SK-N-SH treated with all-trans-retinoic acid at 6 μM for 48 hours (cell line): ENCODE results near the gene OPA3.

ENCODE experiments used
- ATAC-seq: fragments of 200-7000 bp; cut with Tn5 transposase; 3 replicates; pipeline ENCODE4 v1.9.1; 2020; ENCODE audit warnings: mild to moderate bottlenecking, moderate library complexity
- ARNTL ChIP-seq: fragments of 450-650 bp; formaldehyde crosslinking; IDR thresholded peaks from 2 replicates; pipeline ENCODE4 v1.5.0; 2020; ENCODE audit warnings: low read depth, mild to moderate bottlenecking, moderate library complexity, borderline replicate concordance
- BACH2 ChIP-seq: fragments of 250-450 bp; sonication (Bioruptor Pico); IDR thresholded peaks from 2 replicates; pipeline ENCODE4 v1.9.0; 2021; ENCODE audit warnings: mild to moderate bottlenecking, borderline replicate concordance
- CSDC2 ChIP-seq: fragments of 250-450 bp; sonication (Bioruptor Pico); IDR thresholded peaks from 2 replicates; pipeline ENCODE4 v1.5.0; 2020; ENCODE audit warnings: mild to moderate bottlenecking, moderate library complexity
- ESRRG ChIP-seq: fragments of 250-450 bp; sonication (Bioruptor Pico); IDR thresholded peaks from 2 replicates; pipeline ENCODE4 v1.6.1; 2021; ENCODE audit warnings: mild to moderate bottlenecking
- GLIS3 ChIP-seq: fragments of 250-450 bp; sonication (Bioruptor Pico); IDR thresholded peaks from 2 replicates; pipeline ENCODE4 v1.5.0; 2020; ENCODE audit warnings: mild to moderate bottlenecking, moderate library complexity
- ISL1 ChIP-seq: fragments of 250-450 bp; sonication (Bioruptor Pico); IDR thresholded peaks from 2 replicates; pipeline ENCODE4 v2.1.2; 2022; ENCODE audit warnings: mild to moderate bottlenecking, moderate library complexity
- OSR1 ChIP-seq: fragments of 250-450 bp; sonication (Bioruptor Pico); IDR thresholded peaks from 2 replicates; pipeline ENCODE4 v1.8.0; 2022; ENCODE audit warnings: moderate library complexity, mild to moderate bottlenecking, inconsistent platforms
- PATZ1 ChIP-seq: fragments of 250-450 bp; sonication (Bioruptor Pico); IDR thresholded peaks from 2 replicates; pipeline ENCODE4 v1.8.0; 2020; ENCODE audit warnings: mild to moderate bottlenecking, moderate library complexity, borderline replicate concordance
- POU6F1 ChIP-seq: fragments of 250-450 bp; sonication (Bioruptor Pico); IDR thresholded peaks from 2 replicates; pipeline ENCODE4 v1.8.0; 2021; ENCODE audit warnings: low read depth, mild to moderate bottlenecking, moderate library complexity, borderline replicate concordance
- PPARA ChIP-seq: fragments of 250-450 bp; sonication (Bioruptor Pico); IDR thresholded peaks from 2 replicates; pipeline ENCODE4 v1.5.0; 2020; ENCODE audit warnings: mild to moderate bottlenecking, borderline replicate concordance
- RARB ChIP-seq: fragments of 250-450 bp; sonication (Bioruptor Pico); IDR thresholded peaks from 2 replicates; pipeline ENCODE4 v1.8.0; 2021; ENCODE audit warnings: mild to moderate bottlenecking, moderate library complexity
- SNAI2 ChIP-seq: fragments of 250-450 bp; sonication (Bioruptor Pico); IDR thresholded peaks from 2 replicates; pipeline ENCODE4 v1.5.0; 2020; ENCODE audit warnings: mild to moderate bottlenecking, moderate library complexity
- TCF4 ChIP-seq: fragments of 250-450 bp; sonication (Bioruptor Pico); IDR thresholded peaks from 2 replicates; pipeline ENCODE4 v1.8.0; 2021; ENCODE audit warnings: mild to moderate bottlenecking, moderate library complexity, borderline replicate concordance
- ZC3H10 ChIP-seq: fragments of 250-450 bp; sonication (Bioruptor Pico); IDR thresholded peaks from 2 replicates; pipeline ENCODE4 v1.5.1; 2021; ENCODE audit warnings: mild to moderate bottlenecking, moderate library complexity
- ZFP3 ChIP-seq: fragments of 250-450 bp; sonication (Bioruptor Pico); IDR thresholded peaks from 2 replicates; pipeline ENCODE4 v1.5.0; 2020; ENCODE audit warnings: mild to moderate bottlenecking, moderate library complexity
- ZFP30 ChIP-seq: fragments of 450-650 bp; formaldehyde crosslinking; IDR thresholded peaks from 2 replicates; pipeline ENCODE4 v1.5.0; 2022; ENCODE audit warnings: mild to moderate bottlenecking, moderate library complexity
- ZNF565 ChIP-seq: fragments of 450-650 bp; formaldehyde crosslinking; conservative IDR thresholded peaks from 2 replicates; pipeline ENCODE4 v1.5.0; 2020; ENCODE audit warnings: low read depth, mild to moderate bottlenecking, moderate library complexity
- ZNF70 ChIP-seq: fragments of 450-650 bp; formaldehyde crosslinking; IDR thresholded peaks from 2 replicates; pipeline ENCODE4 v1.5.0; 2020; ENCODE audit warnings: mild to moderate bottlenecking, moderate library complexity
- ZNF8 ChIP-seq: fragments of 450-650 bp; formaldehyde crosslinking; IDR thresholded peaks from 2 replicates; pipeline ENCODE4 v1.5.0; 2020; ENCODE audit warnings: mild to moderate bottlenecking, moderate library complexity
- TF ChIP-seq, protein P1 (sequence below): fragments of 250-450 bp; sonication (Bioruptor Pico); IDR thresholded peaks from 2 replicates; pipeline ENCODE4 v1.5.1; 2021; ENCODE audit warnings: mild to moderate bottlenecking, moderate library complexity
- TF ChIP-seq, protein P2 (sequence below): fragments of 250-450 bp; sonication (Bioruptor Pico); IDR thresholded peaks from 2 replicates; pipeline ENCODE4 v1.5.0; 2020; ENCODE audit warnings: mild to moderate bottlenecking, moderate library complexity
- TF ChIP-seq, protein P3 (sequence below): fragments of 250-450 bp; sonication (Bioruptor Pico); IDR thresholded peaks from 2 replicates; pipeline ENCODE4 v1.5.1; 2020; ENCODE audit warnings: low read depth, mild to moderate bottlenecking, moderate library complexity

Gene OPA3

GRCh38 chr19:45577111-45577905 lies 7.3 kb downstream of the OPA3 start:
- ATAC-seq: peak; percentile 98
- TF ChIP-seq ISL1 (CRISPR knock-in tag) (0 out of 2 replicates have a peak, but pooled peaks have one; percentile 7), TCF4 (CRISPR knock-in tag) (no peak)

GRCh38 chr19:45576682-45577081 lies 7.9 kb downstream of the OPA3 start:
- TF ChIP-seq ARNTL (CRISPR knock-in tag) (no peak), GLIS3 (CRISPR knock-in tag) (no peak), ZNF8 (CRISPR knock-in tag) (no peak), BACH2 (CRISPR knock-in tag) (no peak), OSR1 (no peak), TCF4 (CRISPR knock-in tag) (no peak), ZC3H10 (CRISPR knock-in tag) (no peak), ZFP30 (CRISPR knock-in tag) (no peak), PATZ1 (CRISPR knock-in tag) (no peak), POU6F1 (CRISPR knock-in tag) (no peak), ESRRG (no peak), RARB (CRISPR knock-in tag) (no peak), ZNF565 (CRISPR knock-in tag) (no peak), ZFP3 (no peak), ZNF70 (CRISPR knock-in tag) (no peak), CSDC2 (CRISPR knock-in tag) (no peak), PPARA (no peak)
- TF ChIP-seq, protein P1, sequence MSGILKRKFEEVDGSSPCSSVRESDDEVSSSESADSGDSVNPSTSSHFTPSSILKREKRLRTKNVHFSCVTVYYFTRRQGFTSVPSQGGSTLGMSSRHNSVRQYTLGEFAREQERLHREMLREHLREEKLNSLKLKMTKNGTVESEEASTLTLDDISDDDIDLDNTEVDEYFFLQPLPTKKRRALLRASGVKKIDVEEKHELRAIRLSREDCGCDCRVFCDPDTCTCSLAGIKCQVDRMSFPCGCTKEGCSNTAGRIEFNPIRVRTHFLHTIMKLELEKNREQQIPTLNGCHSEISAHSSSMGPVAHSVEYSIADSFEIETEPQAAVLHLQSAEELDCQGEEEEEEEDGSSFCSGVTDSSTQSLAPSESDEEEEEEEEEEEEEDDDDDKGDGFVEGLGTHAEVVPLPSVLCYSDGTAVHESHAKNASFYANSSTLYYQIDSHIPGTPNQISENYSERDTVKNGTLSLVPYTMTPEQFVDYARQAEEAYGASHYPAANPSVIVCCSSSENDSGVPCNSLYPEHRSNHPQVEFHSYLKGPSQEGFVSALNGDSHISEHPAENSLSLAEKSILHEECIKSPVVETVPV (CRISPR knock-in tag): no peak
- TF ChIP-seq, protein P2, sequence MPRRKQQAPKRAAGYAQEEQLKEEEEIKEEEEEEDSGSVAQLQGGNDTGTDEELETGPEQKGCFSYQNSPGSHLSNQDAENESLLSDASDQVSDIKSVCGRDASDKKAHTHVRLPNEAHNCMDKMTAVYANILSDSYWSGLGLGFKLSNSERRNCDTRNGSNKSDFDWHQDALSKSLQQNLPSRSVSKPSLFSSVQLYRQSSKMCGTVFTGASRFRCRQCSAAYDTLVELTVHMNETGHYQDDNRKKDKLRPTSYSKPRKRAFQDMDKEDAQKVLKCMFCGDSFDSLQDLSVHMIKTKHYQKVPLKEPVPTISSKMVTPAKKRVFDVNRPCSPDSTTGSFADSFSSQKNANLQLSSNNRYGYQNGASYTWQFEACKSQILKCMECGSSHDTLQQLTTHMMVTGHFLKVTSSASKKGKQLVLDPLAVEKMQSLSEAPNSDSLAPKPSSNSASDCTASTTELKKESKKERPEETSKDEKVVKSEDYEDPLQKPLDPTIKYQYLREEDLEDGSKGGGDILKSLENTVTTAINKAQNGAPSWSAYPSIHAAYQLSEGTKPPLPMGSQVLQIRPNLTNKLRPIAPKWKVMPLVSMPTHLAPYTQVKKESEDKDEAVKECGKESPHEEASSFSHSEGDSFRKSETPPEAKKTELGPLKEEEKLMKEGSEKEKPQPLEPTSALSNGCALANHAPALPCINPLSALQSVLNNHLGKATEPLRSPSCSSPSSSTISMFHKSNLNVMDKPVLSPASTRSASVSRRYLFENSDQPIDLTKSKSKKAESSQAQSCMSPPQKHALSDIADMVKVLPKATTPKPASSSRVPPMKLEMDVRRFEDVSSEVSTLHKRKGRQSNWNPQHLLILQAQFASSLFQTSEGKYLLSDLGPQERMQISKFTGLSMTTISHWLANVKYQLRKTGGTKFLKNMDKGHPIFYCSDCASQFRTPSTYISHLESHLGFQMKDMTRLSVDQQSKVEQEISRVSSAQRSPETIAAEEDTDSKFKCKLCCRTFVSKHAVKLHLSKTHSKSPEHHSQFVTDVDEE (CRISPR knock-in tag): no peak
- TF ChIP-seq, protein P3, sequence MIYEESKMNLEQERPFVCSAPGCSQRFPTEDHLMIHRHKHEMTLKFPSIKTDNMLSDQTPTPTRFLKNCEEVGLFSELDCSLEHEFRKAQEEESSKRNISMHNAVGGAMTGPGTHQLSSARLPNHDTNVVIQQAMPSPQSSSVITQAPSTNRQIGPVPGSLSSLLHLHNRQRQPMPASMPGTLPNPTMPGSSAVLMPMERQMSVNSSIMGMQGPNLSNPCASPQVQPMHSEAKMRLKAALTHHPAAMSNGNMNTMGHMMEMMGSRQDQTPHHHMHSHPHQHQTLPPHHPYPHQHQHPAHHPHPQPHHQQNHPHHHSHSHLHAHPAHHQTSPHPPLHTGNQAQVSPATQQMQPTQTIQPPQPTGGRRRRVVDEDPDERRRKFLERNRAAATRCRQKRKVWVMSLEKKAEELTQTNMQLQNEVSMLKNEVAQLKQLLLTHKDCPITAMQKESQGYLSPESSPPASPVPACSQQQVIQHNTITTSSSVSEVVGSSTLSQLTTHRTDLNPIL (CRISPR knock-in tag): no peak
- ATAC-seq: no peak; the same call in 2 of the 3 replicates

- ATAC-seq: no peak
- TF ChIP-seq TCF4 (CRISPR knock-in tag) (no peak), SNAI2 (CRISPR knock-in tag) (no peak), POU6F1 (CRISPR knock-in tag) (no peak), ZFP30 (CRISPR knock-in tag) (no peak), ZC3H10 (CRISPR knock-in tag) (no peak), RARB (CRISPR knock-in tag) (no peak), ZNF70 (CRISPR knock-in tag) (no peak), ZFP3 (no peak), BACH2 (CRISPR knock-in tag) (no peak)
- TF ChIP-seq, protein P2 (CRISPR knock-in tag): no peak
These were observed 9.4 kb downstream of the OPA3 start for GRCh38 chr19:45575216-45575615.
